GM12878 (cell line): ENCODE results near the gene DNAJA2. TPM values are rescaled to one million over a fixed set of nuclear protein-coding genes. Genes with fewer than 3 reads are reported as not detected.

Source experiments
- ATAC-seq: fragments of 200-7000 bp; cut with Tn5 transposase; 3 replicates; pipeline ENCODE4 v1.9.1; 2020; ENCODE audit warnings: mild to moderate bottlenecking, moderate library complexity
- BruUV-seq: library from RNA; stranded (reverse); fragments of 400-500 nt; replicated peaks from 2 replicates; lab custom pipeline; 2021; lab: Mats Ljungman, UMichigan
- CTCF ChIA-PET: fragments of 300-600 bp; sonication (Branson Sonifier 250); formaldehyde crosslinking; extraction: SDS; loops from one replicate; lab custom pipeline; 2021; ENCODE audit warnings: inconsistent platforms; lab: Yijun Ruan, JAX
- POLR2A ChIA-PET: fragments of 350-600 bp; formaldehyde crosslinking; extraction: SDS; loops from one replicate; lab custom pipeline; 2021; ENCODE audit warnings: inconsistent platforms; lab: Charles Lee
- RAD21 ChIA-PET: fragments of 300-600 bp; sonication (Branson Sonifier 250); formaldehyde crosslinking; loops from one replicate; lab custom pipeline; 2023; ENCODE audit warnings: antibody characterized with exemption; ENCODE audit not compliant: unreplicated experiment; lab: Charles Lee
- SMC1A ChIA-PET: fragments of 300-600 bp; sonication (Branson Sonifier 250); formaldehyde crosslinking; loops from one replicate; lab custom pipeline; 2023; ENCODE audit not compliant: unreplicated experiment, uncharacterized antibody; lab: Charles Lee
- DNase-seq: peaks from one replicate; pipeline ENCODE4 v3.0.0-alpha.2; 2011; ENCODE audit warnings: low read depth, low spot score
- FAIRE-seq: peaks from 3 replicates; lab custom pipeline; 2011; peaks lifted over from hg19 to GRCh38; lab: Jason Lieb, UNC
- H2AFZ ChIP-seq: 2 replicates; pipeline ENCODE4 v1.6.0; 2011; ENCODE audit warnings: low read depth, low read length, control low read depth; ENCODE audit not compliant: control insufficient read depth
- H3K27ac ChIP-seq: 2 replicates; pipeline ENCODE4 v1.5.1; 2011; ENCODE audit warnings: control low read depth; ENCODE audit not compliant: control insufficient read depth, insufficient read depth
- H3K27me3 ChIP-seq, 2 experiments: replicated peaks in 1 of 2; 2 replicates each; pipeline versions ENCODE4 v1.6.0 to v1.6.1; 2011; ENCODE audit warnings: low read length in 1 of 2; ENCODE audit not compliant: control insufficient read depth in 2 of 2, insufficient read depth in 2 of 2
- H3K36me3 ChIP-seq, 2 experiments: 2 replicates each; pipeline ENCODE4 v1.5.1; 2011; ENCODE audit warnings: low read length in 1 of 2; ENCODE audit not compliant: control insufficient read depth in 2 of 2, insufficient read depth in 2 of 2
- H3K4me1 ChIP-seq: 2 replicates; pipeline ENCODE4 v1.6.1; 2011; ENCODE audit warnings: mild to moderate bottlenecking, low read length, moderate library complexity, mixed read lengths; ENCODE audit not compliant: control insufficient read depth, insufficient read depth
- H3K4me2 ChIP-seq: 2 replicates; pipeline ENCODE4 v1.6.0; 2011; ENCODE audit warnings: control low read depth; ENCODE audit not compliant: control insufficient read depth, insufficient read depth
- H3K4me3 ChIP-seq: fragments of 200-600 bp; sonication (generic); 2 replicates; pipeline ENCODE4 v1.5.1; 2016
- H3K79me2 ChIP-seq: 2 replicates; pipeline ENCODE4 v1.6.0; 2011; ENCODE audit warnings: low read length; ENCODE audit not compliant: control insufficient read depth, insufficient read depth
- H3K9ac ChIP-seq: 2 replicates; pipeline ENCODE4 v1.8.0; 2011; ENCODE audit warnings: low read length, control low read depth, mixed read lengths; ENCODE audit not compliant: control insufficient read depth, insufficient read depth
- H3K9me3 ChIP-seq: replicated peaks from 3 replicates; pipeline ENCODE4 v1.5.1; 2011; ENCODE audit warnings: mild to moderate bottlenecking, low read length; ENCODE audit not compliant: control insufficient read depth, insufficient read depth
- H4K20me1 ChIP-seq: 2 replicates; pipeline ENCODE4 v1.6.0; 2011; ENCODE audit not compliant: control insufficient read depth, insufficient read depth
- BCL3 ChIP-seq: IDR thresholded peaks from 2 replicates; pipeline ENCODE4 v1.6.1; 2011; ENCODE audit warnings: borderline replicate concordance, low read depth, mild to moderate bottlenecking, moderate library complexity, low read length; ENCODE audit not compliant: insufficient read depth, poor library complexity, severe bottlenecking
- CHD4 ChIP-seq: fragments of 200-600 bp; sonication (generic); IDR thresholded peaks from 2 replicates; pipeline ENCODE4 v1.6.1; 2016; ENCODE audit warnings: mild to moderate bottlenecking
- CREB1 ChIP-seq: IDR thresholded peaks from 2 replicates; pipeline ENCODE4 v1.6.1; 2012; ENCODE audit warnings: low read depth, mild to moderate bottlenecking, inconsistent platforms
- EED ChIP-seq: sonication (generic); IDR thresholded peaks from 2 replicates; pipeline ENCODE4 v1.6.1; 2016; ENCODE audit warnings: antibody characterized with exemption, low read depth
- EP300 ChIP-seq, 2 experiments: fragments of 150-350 bp in 1 of 2; IDR thresholded peaks; 2 replicates each; pipeline ENCODE4 v1.6.1; 2011 to 2012; ENCODE audit warnings: low read depth in 2 of 2, low read length in 2 of 2, borderline replicate concordance in 1 of 2, improper control_type of control experiment in 1 of 2, inconsistent platforms in 1 of 2; ENCODE audit not compliant: control insufficient read depth in 1 of 2
- ESRRA ChIP-seq: IDR thresholded peaks from 2 replicates; pipeline ENCODE4 v1.6.1; 2012; ENCODE audit warnings: mild to moderate bottlenecking, low read length, improper control_type of control experiment
- FOXM1 ChIP-seq: IDR thresholded peaks from 2 replicates; pipeline ENCODE4 v1.6.1; 2012; ENCODE audit warnings: low read depth, mild to moderate bottlenecking, inconsistent platforms, low read length, moderate library complexity
- IKZF2 ChIP-seq, 2 experiments: fragments of 450-650 bp; IDR thresholded peaks; 2 replicates each; pipeline ENCODE4 v1.6.1; 2017; ENCODE audit warnings: mild to moderate bottlenecking in 2 of 2, moderate library complexity in 2 of 2
- JUNB ChIP-seq: IDR thresholded peaks from 2 replicates; pipeline ENCODE4 v1.6.1; 2016; ENCODE audit warnings: antibody characterized with exemption, mild to moderate bottlenecking
- MEF2A ChIP-seq: IDR thresholded peaks from 2 replicates; pipeline ENCODE4 v1.6.1; 2011; ENCODE audit warnings: low read depth, mild to moderate bottlenecking, low read length, moderate library complexity; ENCODE audit not compliant: insufficient read depth
- NFIC ChIP-seq: IDR thresholded peaks from 2 replicates; pipeline ENCODE4 v1.6.1; 2012; ENCODE audit warnings: low read depth, mild to moderate bottlenecking, inconsistent platforms, low read length, moderate library complexity
- RUNX3 ChIP-seq: IDR thresholded peaks from 2 replicates; pipeline ENCODE4 v1.6.1; 2012; ENCODE audit warnings: low read length, inconsistent platforms
- SREBF1 ChIP-seq: IDR thresholded peaks from 2 replicates; pipeline ENCODE4 v1.6.1; 2012; ENCODE audit warnings: mild to moderate bottlenecking, low read length
- TCF7 ChIP-seq: IDR thresholded peaks from 2 replicates; pipeline ENCODE4 v1.6.1; 2014; ENCODE audit warnings: antibody characterized with exemption, borderline replicate concordance
- WGBS: methylation state at CpG from one replicate; pipeline ENCODE4 v1.1.6; 2016; ENCODE audit warnings: low lambda C conversion rate; ENCODE audit not compliant: insufficient replicate concordance, insufficient coverage; ENCODE audit errors: missing lambda C conversion rate; 5-methylcytosine and 5-hydroxymethylcytosine counted together
- in situ Hi-C: fragments of 300-500 bp; cut with MboI; formaldehyde crosslinking; loops from 9 replicates; pipeline ENCODE4 v1.14.3; 2018; ENCODE audit warnings: mixed read lengths
- intact Hi-C: fragments of 100-400 bp; cut with micrococcal nuclease; formaldehyde crosslinking; loops from one replicate; pipeline ENCODE4 v1.14.2; 2022; ENCODE audit not compliant: unreplicated experiment
- polyA plus RNA-seq, 11 experiments: library from polyadenylated mRNA; depleted of rRNA in 4 of 11; unstranded in 6 of 11; stranded (reverse) in 5 of 11; fragments of >200 nt; fragmentation: Nextera tagmentation in 4 of 11; fragmentation: Illumina TruSeq in 1 of 11; extraction: Ambion mirVana in 4 of 11; extraction: Trizol in 1 of 11; gene quantifications; 1 replicate in 1 of 11; 2 replicates in 10 of 11; pipeline versions ENCODE4 v1.2.1 to v1.2.3, GENCODE V29; 2011 to 2016; ENCODE audit warnings: inconsistent platforms in 2 of 11, missing spikeins in 2 of 11, low read depth in 1 of 11
- total RNA-seq, 4 experiments: library from RNA; depleted of rRNA in 3 of 4; stranded (reverse); fragments of >200 nt in 3 of 4; fragmentation: Illumina TruSeq in 1 of 4; extraction: Trizol in 1 of 4; gene quantifications; 2 replicates each; pipeline versions ENCODE4 v1.2.1 to v1.2.3, GENCODE V29; 2013 to 2021

DNAJA2 gene
- total and polyA plus RNA-seq, 10 of the 15 experiments (the other 5 are each of a cell fraction or from before 2014, with no cell fraction given), result 26.2 to 96.4 (median 58.1) TPM

- H3K9me3 ChIP-seq, result peaks cover 5% of the 10 kb centered on the region; the same call in 1 of the 3 replicates
- DNase-seq, result no peak
- H3K4me3 ChIP-seq, result no peak overlapping the region
- H3K4me2 ChIP-seq, result no peak overlapping the region
- TF ChIP-seq NFIC, result peak; percentile 20; the same call in 1 of the 2 replicates
- TF ChIP-seq JUNB, result peak; percentile 21; the same call in 1 of the 2 replicates
- TF ChIP-seq CREB1, result 0 out of 2 replicates have a peak, but pooled peaks have one; percentile 11
- TF ChIP-seq RUNX3, result peak; percentile 86
- peak; percentile 81; the same call in 1 of the 2 replicates for TF ChIP-seq TCF7
- 0 out of 2 replicates have a peak, but pooled peaks have one; percentile 12 for TF ChIP-seq MEF2A
- no peak for TF ChIP-seq EED
- peak; percentile 40; the same call in 1 of the 2 replicates for TF ChIP-seq FOXM1
- TF ChIP-seq ESRRA, result no peak
- TF ChIP-seq CHD4, result no peak
- TF ChIP-seq SREBF1, result no peak
- TF ChIP-seq IKZF2 (IDR thresholded peaks at IDR 0.05), result 0 out of 4 replicates have a peak, but pooled peaks of 1 of the 2 experiments have one; percentile 8
- no peak for TF ChIP-seq EP300 (IDR thresholded peaks at IDR 0.05; ENCODE audit: borderline replicate concordance in 1 of 2, control insufficient read depth in 1 of 2, low read depth in 2 of 2, low read length in 2 of 2)
- peak; percentile 5 for TF ChIP-seq BCL3
- 0% methylated on average over 1 of the region's 1 CpG for WGBS
- ChIA-PET CTCF (no interaction called here), RAD21 (interaction anchor here (0.9 kb wide), 1 partner anchor 13 kb away, joined by 3 read pairs; no protein-coding TSS in a partner anchor), SMC1A (interaction anchor here (1.0 kb wide), 1 partner anchor 22 kb away, joined by 4 read pairs; no protein-coding TSS in a partner anchor), POLR2A (interaction anchor here (1.3 kb wide), 1 partner anchor 13 kb away, joined by 4 read pairs; no protein-coding TSS in a partner anchor)
- no peak overlapping the region for H2AFZ ChIP-seq
- H3K4me1 ChIP-seq, result no peaks in the 10 kb centered on the region
- in situ Hi-C loops (no loop called here), intact Hi-C loops (no loop called here)
- no peak overlapping the region for H3K9ac ChIP-seq
- no peak overlapping the region for H3K27ac ChIP-seq
- ATAC-seq, result peak; percentile 88
- H3K36me3 ChIP-seq, result no peaks in the 10 kb centered on the region
- H4K20me1 ChIP-seq, result no peaks in the 10 kb centered on the region
- FAIRE-seq, result no peak
- no peaks in the 10 kb centered on the region for H3K79me2 ChIP-seq
- BruUV-seq, result no TSS peak
- H3K27me3 ChIP-seq, result no peaks in the 10 kb centered on the region
Observed at GRCh38 chr16:46996391-46996790, 22.9 kb upstream of the DNAJA2 start.
